HCT116 (cell line): Measurements from ENCODE around the gene TNFRSF18. TPM values are rescaled to one million over a fixed set of nuclear protein-coding genes. Genes with fewer than 3 reads are reported as not detected.

Experiments used
- ATAC-seq: fragments of 200-7000 bp; cut with Tn5 transposase; 2 replicates; pipeline ENCODE4 v1.9.1; 2020; ENCODE audit warnings: mild to moderate bottlenecking, moderate library complexity
- BruUV-seq: library from RNA; stranded (reverse); fragments of 400-500 nt; replicated peaks from 2 replicates; lab custom pipeline; 2021; lab: Mats Ljungman, UMichigan
- CTCF ChIA-PET: fragments of 300-600 bp; sonication (Branson Sonifier 250); formaldehyde crosslinking; loops from one replicate; lab custom pipeline; 2021; ENCODE audit warnings: antibody characterized with exemption; lab: Charles Lee
- POLR2A ChIA-PET: fragments of 300-600, 350-600 bp; sonication (Branson Sonifier 250); formaldehyde crosslinking; loops from one replicate; lab custom pipeline; 2021; ENCODE audit warnings: antibody characterized with exemption; lab: Charles Lee
- RAD21 ChIA-PET, 2 experiments: fragments of 300-600 bp; sonication (Branson Sonifier 250); formaldehyde crosslinking; loops; one replicate each; lab custom pipeline; 2023; ENCODE audit warnings: low total read pairs in 2 of 2; ENCODE audit not compliant: uncharacterized antibody in 2 of 2, unreplicated experiment in 2 of 2, low non-redundant PET in 1 of 2; lab: Charles Lee
- DNase-seq: peaks from one replicate; pipeline ENCODE4 v3.0.0-alpha.2; 2010; ENCODE audit warnings: low read depth, low spot score
- H2AFZ ChIP-seq: fragments of 200-600 bp; shearing (Covaris generic), sonication (generic); 2 replicates; pipeline ENCODE4 v1.6.1; 2017; ENCODE audit warnings: low read depth, mixed run types, mixed read lengths, antibody characterized with exemption, low read length; ENCODE audit not compliant: poor library complexity, severe bottlenecking
- H3K27ac ChIP-seq: 2 replicates; pipeline ENCODE4 v1.5.1; 2012; ENCODE audit warnings: low read depth, low read length
- H3K27me3 ChIP-seq: fragments of 200-600 bp; sonication (generic); 2 replicates; pipeline ENCODE4 v1.6.1; 2016; ENCODE audit warnings: mixed run types, low read length, mixed read lengths; ENCODE audit not compliant: insufficient read depth
- H3K36me3 ChIP-seq, 2 experiments: fragments of 200-500 bp in 1 of 2; fragments of 200-600 bp in 1 of 2; sonication (Bioruptor generic) in 1 of 2; sonication (generic) in 1 of 2; 2 replicates each; pipeline versions ENCODE4 v1.5.1 to v1.6.1; 2014 to 2016; ENCODE audit warnings: low read length in 2 of 2, inconsistent platforms in 1 of 2, mixed read lengths in 1 of 2, mixed run types in 1 of 2; ENCODE audit not compliant: insufficient read depth in 2 of 2, control insufficient read depth in 1 of 2
- H3K4me1 ChIP-seq, 2 experiments: fragments of 200-600 bp in 1 of 2; sonication (generic) in 1 of 2; 2 replicates each; pipeline versions ENCODE4 v1.5.1 to v1.6.1; 2012 to 2017; ENCODE audit warnings: low read length in 2 of 2, inconsistent platforms in 1 of 2, mild to moderate bottlenecking in 1 of 2, mixed read lengths in 1 of 2, mixed run types in 1 of 2, moderate library complexity in 1 of 2; ENCODE audit not compliant: insufficient read depth in 2 of 2, control insufficient read depth in 1 of 2
- H3K4me2 ChIP-seq: fragments of 200-600 bp; sonication (generic); 2 replicates; pipeline ENCODE4 v1.6.1; 2017; ENCODE audit warnings: mixed run types, low read length, mixed read lengths
- H3K4me3 ChIP-seq, 2 experiments: fragments of 200-600 bp in 1 of 2; sonication (generic) in 1 of 2; replicated peaks in 1 of 2; 2 replicates each; pipeline ENCODE4 v1.5.1; 2011 to 2016; ENCODE audit warnings: low read length in 2 of 2, control low read depth in 1 of 2, low read depth in 1 of 2, mild to moderate bottlenecking in 1 of 2, mixed read lengths in 1 of 2, mixed run types in 1 of 2
- H3K79me2 ChIP-seq: fragments of 200-600 bp; sonication (generic); 2 replicates; pipeline ENCODE4 v1.6.1; 2017; ENCODE audit warnings: mild to moderate bottlenecking, mixed run types, low read length, moderate library complexity, mixed read lengths; ENCODE audit not compliant: insufficient read depth
- H3K9ac ChIP-seq: fragments of 200-600 bp; sonication (generic); 2 replicates; pipeline ENCODE4 v1.6.1; 2016; ENCODE audit warnings: low read length, mixed read lengths
- H3K9me2 ChIP-seq: fragments of 200-600 bp; sonication (generic), shearing (Covaris generic); 2 replicates; pipeline ENCODE4 v1.6.1; 2017; ENCODE audit warnings: mixed run types, mild to moderate bottlenecking, moderate library complexity; ENCODE audit not compliant: insufficient read depth
- H3K9me3 ChIP-seq, 2 experiments: fragments of 200-500 bp in 1 of 2; fragments of 200-600 bp in 1 of 2; sonication (Bioruptor generic) in 1 of 2; sonication (generic) in 1 of 2; 2 replicates each; pipeline ENCODE4 v1.6.1; 2014 to 2017; ENCODE audit warnings: low read length in 2 of 2, mixed read lengths in 2 of 2, inconsistent platforms in 1 of 2, low read depth in 1 of 2, mild to moderate bottlenecking in 1 of 2, mixed run types in 1 of 2, moderate library complexity in 1 of 2; ENCODE audit not compliant: control insufficient read depth in 1 of 2, insufficient read depth in 1 of 2
- H4K20me1 ChIP-seq: fragments of 200-600 bp; sonication (generic), shearing (Covaris generic); 2 replicates; pipeline ENCODE4 v1.6.1; 2017; ENCODE audit warnings: mixed run types, mild to moderate bottlenecking, moderate library complexity; ENCODE audit not compliant: insufficient read depth
- EZH2phosphoT487 ChIP-seq: fragments of 200-600 bp; IDR thresholded peaks from 2 replicates; pipeline ENCODE4 v1.6.1; 2018; ENCODE audit warnings: antibody characterized with exemption, borderline replicate concordance
- FOSL1 ChIP-seq: IDR thresholded peaks from 2 replicates; pipeline ENCODE4 v1.6.1; 2012; ENCODE audit warnings: low read depth
- JUND ChIP-seq: IDR thresholded peaks from 2 replicates; pipeline ENCODE4 v1.6.1; 2012
- POLR2AphosphoS5 ChIP-seq: IDR thresholded peaks from 2 replicates; pipeline ENCODE4 v1.6.1; 2011; ENCODE audit warnings: mild to moderate bottlenecking, low read depth, low read length, moderate library complexity
- RAD21 ChIP-seq: IDR thresholded peaks from 2 replicates; pipeline ENCODE4 v1.6.1; 2012; ENCODE audit warnings: low read depth, mild to moderate bottlenecking
- TCF7L2 ChIP-seq: IDR thresholded peaks from 2 replicates; pipeline ENCODE4 v1.7.0; 2011; ENCODE audit warnings: borderline replicate concordance, inconsistent platforms; ENCODE audit not compliant: insufficient read depth, insufficient read length; ENCODE audit errors: extremely low read depth
- YY1 ChIP-seq: IDR thresholded peaks from 2 replicates; pipeline ENCODE4 v1.6.1; 2011; ENCODE audit warnings: low read length, low read depth, moderate library complexity, mild to moderate bottlenecking; ENCODE audit not compliant: insufficient replicate concordance; ENCODE audit errors: extremely low read depth
- ZFX ChIP-seq: fragments of 450-650 bp; IDR thresholded peaks from 2 replicates; pipeline ENCODE4 v1.6.1; 2017
- ZNF274 ChIP-seq: fragments of 200-500 bp; sonication (Bioruptor generic); IDR thresholded peaks from 2 replicates; pipeline ENCODE4 v1.6.1; 2014; ENCODE audit warnings: mild to moderate bottlenecking, low read depth, low read length, inconsistent platforms
- intact Hi-C: fragments of 100-400 bp; cut with micrococcal nuclease; formaldehyde crosslinking; loops from 2 replicates; pipeline ENCODE4 v1.10.0; 2022
- total RNA-seq: library from RNA; stranded (reverse); gene quantifications from one replicate; pipeline ENCODE4 v1.2.1, GENCODE V29; 2021; ENCODE audit not compliant: unreplicated experiment
- TF ChIP-seq, protein P1 (sequence below): IDR thresholded peaks from 2 replicates; pipeline ENCODE4 v1.6.1; 2012; ENCODE audit warnings: low read depth
- TF ChIP-seq, protein P2 (sequence below), 3 experiments: fragments of 200-600 bp in 1 of 3; sonication (generic) in 1 of 3; IDR thresholded peaks in 2 of 3; conservative IDR thresholded peaks in 1 of 3; 2 replicates each; pipeline ENCODE4 v1.5.1; 2012 to 2017; ENCODE audit warnings: low read depth in 2 of 3, low read length in 2 of 3, antibody characterized with exemption in 1 of 3, borderline replicate concordance in 1 of 3, control low read depth in 1 of 3, mild to moderate bottlenecking in 1 of 3, mixed read lengths in 1 of 3, mixed run types in 1 of 3, moderate library complexity in 1 of 3; ENCODE audit not compliant: insufficient read depth in 1 of 3
- TF ChIP-seq, protein P3 (sequence below): IDR thresholded peaks from 2 replicates; pipeline ENCODE4 v1.6.1; 2011; ENCODE audit warnings: mild to moderate bottlenecking, low read length, moderate library complexity; ENCODE audit not compliant: insufficient replicate concordance; ENCODE audit errors: extremely low read depth

TNFRSF18 gene
- total RNA-seq, 1 experiment from 2014 or later = 56.2 TPM

GRCh38 chr1:1250786-1251284, 44.4 kb upstream of the TNFRSF18 start:
- Histone ChIP-seq H3K9ac (no peak overlapping the region), H3K4me1 (peaks cover 4 to 8% of the 10 kb centered on the region in 2 experiments; a peak in 3 of 4 replicates), H3K9me2 (no peaks in the 10 kb centered on the region), H3K27me3 (no peaks in the 10 kb centered on the region), H3K4me2 (no peak overlapping the region), H3K27ac (peak overlapping the region; percentile 58), H3K4me3 (no peak overlapping the region), H3K79me2 (no peaks in the 10 kb centered on the region), H3K9me3 (no peaks in the 10 kb centered on the region), H2AFZ (no peak overlapping the region), H4K20me1 (no peaks in the 10 kb centered on the region), H3K36me3 (peaks cover 3 to 17% of the 10 kb centered on the region in 2 experiments; a peak in 3 of 4 replicates)
- DNase-seq = no peak
- TF ChIP-seq, protein P1, sequence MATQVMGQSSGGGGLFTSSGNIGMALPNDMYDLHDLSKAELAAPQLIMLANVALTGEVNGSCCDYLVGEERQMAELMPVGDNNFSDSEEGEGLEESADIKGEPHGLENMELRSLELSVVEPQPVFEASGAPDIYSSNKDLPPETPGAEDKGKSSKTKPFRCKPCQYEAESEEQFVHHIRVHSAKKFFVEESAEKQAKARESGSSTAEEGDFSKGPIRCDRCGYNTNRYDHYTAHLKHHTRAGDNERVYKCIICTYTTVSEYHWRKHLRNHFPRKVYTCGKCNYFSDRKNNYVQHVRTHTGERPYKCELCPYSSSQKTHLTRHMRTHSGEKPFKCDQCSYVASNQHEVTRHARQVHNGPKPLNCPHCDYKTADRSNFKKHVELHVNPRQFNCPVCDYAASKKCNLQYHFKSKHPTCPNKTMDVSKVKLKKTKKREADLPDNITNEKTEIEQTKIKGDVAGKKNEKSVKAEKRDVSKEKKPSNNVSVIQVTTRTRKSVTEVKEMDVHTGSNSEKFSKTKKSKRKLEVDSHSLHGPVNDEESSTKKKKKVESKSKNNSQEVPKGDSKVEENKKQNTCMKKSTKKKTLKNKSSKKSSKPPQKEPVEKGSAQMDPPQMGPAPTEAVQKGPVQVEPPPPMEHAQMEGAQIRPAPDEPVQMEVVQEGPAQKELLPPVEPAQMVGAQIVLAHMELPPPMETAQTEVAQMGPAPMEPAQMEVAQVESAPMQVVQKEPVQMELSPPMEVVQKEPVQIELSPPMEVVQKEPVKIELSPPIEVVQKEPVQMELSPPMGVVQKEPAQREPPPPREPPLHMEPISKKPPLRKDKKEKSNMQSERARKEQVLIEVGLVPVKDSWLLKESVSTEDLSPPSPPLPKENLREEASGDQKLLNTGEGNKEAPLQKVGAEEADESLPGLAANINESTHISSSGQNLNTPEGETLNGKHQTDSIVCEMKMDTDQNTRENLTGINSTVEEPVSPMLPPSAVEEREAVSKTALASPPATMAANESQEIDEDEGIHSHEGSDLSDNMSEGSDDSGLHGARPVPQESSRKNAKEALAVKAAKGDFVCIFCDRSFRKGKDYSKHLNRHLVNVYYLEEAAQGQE = no peak
- TF ChIP-seq, protein P2, sequence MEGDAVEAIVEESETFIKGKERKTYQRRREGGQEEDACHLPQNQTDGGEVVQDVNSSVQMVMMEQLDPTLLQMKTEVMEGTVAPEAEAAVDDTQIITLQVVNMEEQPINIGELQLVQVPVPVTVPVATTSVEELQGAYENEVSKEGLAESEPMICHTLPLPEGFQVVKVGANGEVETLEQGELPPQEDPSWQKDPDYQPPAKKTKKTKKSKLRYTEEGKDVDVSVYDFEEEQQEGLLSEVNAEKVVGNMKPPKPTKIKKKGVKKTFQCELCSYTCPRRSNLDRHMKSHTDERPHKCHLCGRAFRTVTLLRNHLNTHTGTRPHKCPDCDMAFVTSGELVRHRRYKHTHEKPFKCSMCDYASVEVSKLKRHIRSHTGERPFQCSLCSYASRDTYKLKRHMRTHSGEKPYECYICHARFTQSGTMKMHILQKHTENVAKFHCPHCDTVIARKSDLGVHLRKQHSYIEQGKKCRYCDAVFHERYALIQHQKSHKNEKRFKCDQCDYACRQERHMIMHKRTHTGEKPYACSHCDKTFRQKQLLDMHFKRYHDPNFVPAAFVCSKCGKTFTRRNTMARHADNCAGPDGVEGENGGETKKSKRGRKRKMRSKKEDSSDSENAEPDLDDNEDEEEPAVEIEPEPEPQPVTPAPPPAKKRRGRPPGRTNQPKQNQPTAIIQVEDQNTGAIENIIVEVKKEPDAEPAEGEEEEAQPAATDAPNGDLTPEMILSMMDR (IDR thresholded peaks at IDR 0.05 in 2 of 3, conservative IDR thresholded peaks at IDR 0.05 in 1 of 3; ENCODE audit: borderline replicate concordance in 1 of 3, insufficient read depth in 1 of 3, low read depth in 2 of 3, low read length in 2 of 3) = no peak
- TF ChIP-seq ZFX (no peak), FOSL1 (no peak), YY1 (no peak), TCF7L2 (no peak), ZNF274 (no peak), JUND (no peak), EZH2phosphoT487 (no peak), POLR2AphosphoS5 (no peak), RAD21 (no peak)
- TF ChIP-seq, protein P3, sequence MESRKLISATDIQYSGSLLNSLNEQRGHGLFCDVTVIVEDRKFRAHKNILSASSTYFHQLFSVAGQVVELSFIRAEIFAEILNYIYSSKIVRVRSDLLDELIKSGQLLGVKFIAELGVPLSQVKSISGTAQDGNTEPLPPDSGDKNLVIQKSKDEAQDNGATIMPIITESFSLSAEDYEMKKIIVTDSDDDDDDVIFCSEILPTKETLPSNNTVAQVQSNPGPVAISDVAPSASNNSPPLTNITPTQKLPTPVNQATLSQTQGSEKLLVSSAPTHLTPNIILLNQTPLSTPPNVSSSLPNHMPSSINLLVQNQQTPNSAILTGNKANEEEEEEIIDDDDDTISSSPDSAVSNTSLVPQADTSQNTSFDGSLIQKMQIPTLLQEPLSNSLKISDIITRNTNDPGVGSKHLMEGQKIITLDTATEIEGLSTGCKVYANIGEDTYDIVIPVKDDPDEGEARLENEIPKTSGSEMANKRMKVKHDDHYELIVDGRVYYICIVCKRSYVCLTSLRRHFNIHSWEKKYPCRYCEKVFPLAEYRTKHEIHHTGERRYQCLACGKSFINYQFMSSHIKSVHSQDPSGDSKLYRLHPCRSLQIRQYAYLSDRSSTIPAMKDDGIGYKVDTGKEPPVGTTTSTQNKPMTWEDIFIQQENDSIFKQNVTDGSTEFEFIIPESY = no peak
- ATAC-seq = no peak; the same call in 1 of the 2 replicates
- intact Hi-C loops = loop anchor here (2.0 kb wide), 1 partner anchor 128 kb away; no protein-coding TSS in a partner anchor
- ChIA-PET RAD21 (interaction anchor here (0.8 to 1.6 kb wide), 2 partner anchors 129 kb away, joined by 3 to 6 read pairs; no protein-coding TSS in a partner anchor), POLR2A (no interaction called here), CTCF (interaction anchor here (2.4 kb wide), 1 partner anchor 129 kb away, joined by 16 read pairs; no protein-coding TSS in a partner anchor)
- no TSS peak for BruUV-seq
